ENCODE data around the gene SRSF2.

- TF ChIP-seq POLR2A (IDR thresholded peaks at IDR 0.05) (no peak), CTCF (IDR thresholded peaks at IDR 0.05) (no peak)
Measured at GRCh38 chr17:76740329-76741118, 3.4 kb upstream of the SRSF2 start.
